Loucy (cell line): ENCODE data around the gene TTC7B.

Experiments
- H2AFZ ChIP-seq: fragments of 200-600 bp; sonication (generic); 2 replicates; pipeline ENCODE4 v1.6.0; 2016; ENCODE audit warnings: antibody characterized with exemption, mild to moderate bottlenecking, low read length, moderate library complexity
- H3F3A ChIP-seq: fragments of 200-600 bp; 2 replicates; pipeline ENCODE4 v1.6.0; 2016; ENCODE audit warnings: antibody characterized with exemption, low read depth, mild to moderate bottlenecking
- H3K27me3 ChIP-seq: fragments of 200-600 bp; sonication (generic); 2 replicates; pipeline ENCODE4 v1.6.1; 2014; ENCODE audit warnings: low read length, mild to moderate bottlenecking; ENCODE audit not compliant: insufficient read depth, poor library complexity, severe bottlenecking
- H3K36me3 ChIP-seq: fragments of 200-600 bp; sonication (generic); 2 replicates; pipeline ENCODE4 v1.6.1; 2016; ENCODE audit warnings: low read length; ENCODE audit not compliant: insufficient read depth
- H3K4me1 ChIP-seq: fragments of 200-600 bp; sonication (generic); 2 replicates; pipeline ENCODE4 v1.5.1; 2014; ENCODE audit warnings: low read length, mild to moderate bottlenecking; ENCODE audit not compliant: insufficient read depth, poor library complexity, severe bottlenecking
- H3K4me2 ChIP-seq: fragments of 200-600 bp; sonication (generic); 2 replicates; pipeline ENCODE4 v1.6.0; 2014; ENCODE audit warnings: antibody characterized with exemption, low read length, low read depth, mild to moderate bottlenecking; ENCODE audit not compliant: poor library complexity, severe bottlenecking
- H3K4me3 ChIP-seq: fragments of 200-600 bp; sonication (generic); 2 replicates; pipeline ENCODE4 v1.5.1; 2014; ENCODE audit warnings: low read length, mild to moderate bottlenecking, mixed read lengths; ENCODE audit not compliant: poor library complexity, severe bottlenecking
- H3K79me2 ChIP-seq: fragments of 200-600 bp; sonication (generic); 2 replicates; pipeline ENCODE4 v1.6.1; 2014; ENCODE audit warnings: low read length; ENCODE audit not compliant: insufficient read depth
- H3K9ac ChIP-seq: fragments of 200-600 bp; sonication (generic); 2 replicates; pipeline ENCODE4 v1.6.0; 2014; ENCODE audit warnings: mild to moderate bottlenecking, low read depth, low read length, moderate library complexity; ENCODE audit not compliant: poor library complexity, severe bottlenecking
- H3K9me2 ChIP-seq: fragments of 200-600 bp; sonication (generic); replicated peaks from 2 replicates; pipeline ENCODE4 v1.6.1; 2016; ENCODE audit warnings: low read depth, low read length, mixed read lengths
- H3K9me3 ChIP-seq: fragments of 200-600 bp; sonication (generic); 2 replicates; pipeline ENCODE4 v1.6.1; 2014; ENCODE audit warnings: mild to moderate bottlenecking, antibody characterized with exemption, low read length, low read depth; ENCODE audit not compliant: insufficient read depth
- H4K20me1 ChIP-seq: fragments of 200-600 bp; sonication (generic); 2 replicates; pipeline ENCODE4 v1.6.0; 2014; ENCODE audit warnings: antibody characterized with exemption, low read length, mild to moderate bottlenecking; ENCODE audit not compliant: insufficient read depth, poor library complexity, severe bottlenecking
- CTCF ChIP-seq: fragments of 200-600 bp; sonication (generic); conservative IDR thresholded peaks from 2 replicates; pipeline ENCODE4 v1.5.1; 2014; ENCODE audit warnings: mild to moderate bottlenecking, antibody characterized with exemption, low read length
- EZH2phosphoT487 ChIP-seq: fragments of 200-600 bp; IDR thresholded peaks from 2 replicates; pipeline ENCODE4 v1.6.1; 2018; ENCODE audit warnings: antibody characterized with exemption, mild to moderate bottlenecking, moderate library complexity, borderline replicate concordance

The TTC7B gene

GRCh38 chr14:90567191-90567590 lies 249.0 kb downstream of the TTC7B start:
- Histone ChIP-seq H3K9me2 (no peaks in the 10 kb centered on the region), H3F3A (no peaks in the 10 kb centered on the region), H4K20me1 (no peaks in the 10 kb centered on the region), H3K9ac (no peak overlapping the region), H3K4me1 (no peaks in the 10 kb centered on the region), H2AFZ (no peak overlapping the region), H3K27me3 (no peaks in the 10 kb centered on the region), H3K4me3 (no peak overlapping the region), H3K9me3 (no peaks in the 10 kb centered on the region), H3K79me2 (no peaks in the 10 kb centered on the region), H3K36me3 (no peaks in the 10 kb centered on the region; the same call in 1 of the 2 replicates), H3K4me2 (no peak overlapping the region)
- TF ChIP-seq CTCF (no peak), EZH2phosphoT487 (no peak)

GRCh38 chr14:90566481-90566880 lies 249.7 kb downstream of the TTC7B start:
- no peaks in the 10 kb centered on the region for H3K4me1 ChIP-seq
- no peaks in the 10 kb centered on the region for H3K9me2 ChIP-seq
- H3F3A ChIP-seq: no peaks in the 10 kb centered on the region
- no peak for TF ChIP-seq EZH2phosphoT487
- TF ChIP-seq CTCF: no peak
- no peak overlapping the region for H3K4me3 ChIP-seq
- H2AFZ ChIP-seq: no peak overlapping the region
- no peaks in the 10 kb centered on the region; the same call in 1 of the 2 replicates for H3K36me3 ChIP-seq
- H3K9me3 ChIP-seq: no peaks in the 10 kb centered on the region
- H3K27me3 ChIP-seq: no peaks in the 10 kb centered on the region
- H3K4me2 ChIP-seq: no peak overlapping the region
- no peaks in the 10 kb centered on the region for H4K20me1 ChIP-seq
- no peak overlapping the region for H3K9ac ChIP-seq
- no peaks in the 10 kb centered on the region for H3K79me2 ChIP-seq

- H3K4me1 ChIP-seq: no peaks in the 10 kb centered on the region
- no peaks in the 10 kb centered on the region for H3F3A ChIP-seq
- H3K9me3 ChIP-seq: no peaks in the 10 kb centered on the region
- H3K79me2 ChIP-seq: no peaks in the 10 kb centered on the region
- H2AFZ ChIP-seq: no peak overlapping the region
- H3K4me3 ChIP-seq: no peak overlapping the region
- H3K4me2 ChIP-seq: no peak overlapping the region
- H3K9ac ChIP-seq: no peak overlapping the region
- H4K20me1 ChIP-seq: no peaks in the 10 kb centered on the region
- TF ChIP-seq EZH2phosphoT487 (no peak), CTCF (no peak)
- no peaks in the 10 kb centered on the region for H3K27me3 ChIP-seq
- no peaks in the 10 kb centered on the region for H3K9me2 ChIP-seq
- H3K36me3 ChIP-seq: no peaks in the 10 kb centered on the region; the same call in 1 of the 2 replicates
Observed at GRCh38 chr14:90564496-90564895, 251.7 kb downstream of the TTC7B start.
